ENCODE measurements around the gene KCTD16. TPM values are rescaled to one million over a fixed set of nuclear protein-coding genes. Genes with fewer than 3 reads are reported as not detected.

Gene KCTD16
- total RNA-seq, 4 donors from 2014 or later = 0.13 to 2.5 (median 1.5) TPM

- Histone ChIP-seq H3K36me3 (no peaks in the 10 kb centered on the region), H3K9me3 (no peaks in the 10 kb centered on the region), H3K4me1 (no peaks in the 10 kb centered on the region), H3K4me3 (replicated peaks in 1 of 3) (no peak overlapping the region), H3K27me3 (no peaks in the 10 kb centered on the region), H3K27ac (no peak overlapping the region)
- 82 to 95% methylated on average over 2 of the region's 2 CpGs for WGBS, 2 donors
- TF ChIP-seq CTCF (IDR thresholded peaks at IDR 0.05) (no peak), POLR2A (IDR thresholded peaks at IDR 0.05) (no peak)
- intact Hi-C loops (cut with DNase I) = no loop called here
- no peak for DNase-seq
Observed at GRCh38 chr5:144254552-144254951, 83.9 kb downstream of the KCTD16 start.

- H3K27me3 ChIP-seq = no peaks in the 10 kb centered on the region
- no peak overlapping the region for H3K4me3 ChIP-seq (replicated peaks in 1 of 3)
- H3K4me1 ChIP-seq = no peaks in the 10 kb centered on the region
- no peaks in the 10 kb centered on the region for H3K36me3 ChIP-seq
- 40 to 54% methylated on average over 2 of the region's 2 CpGs for WGBS, 2 donors
- no peak overlapping the region for H3K27ac ChIP-seq
- intact Hi-C loops (cut with DNase I) = no loop called here
- no peak for DNase-seq
- no peak for TF ChIP-seq POLR2A (IDR thresholded peaks at IDR 0.05)
- no peak for TF ChIP-seq CTCF (IDR thresholded peaks at IDR 0.05)
- H3K9me3 ChIP-seq = no peaks in the 10 kb centered on the region
Observed at GRCh38 chr5:144260121-144260520, 89.4 kb downstream of the KCTD16 start.

GRCh38 chr5:144265643-144266247 is 95.1 kb downstream of the KCTD16 start:
- Histone ChIP-seq H3K4me3 (replicated peaks in 1 of 3) (no peak overlapping the region), H3K4me1 (no peaks in the 10 kb centered on the region), H3K27me3 (no peaks in the 10 kb centered on the region), H3K9me3 (no peaks in the 10 kb centered on the region), H3K27ac (no peak overlapping the region), H3K36me3 (no peaks in the 10 kb centered on the region)
- no peak for DNase-seq
- TF ChIP-seq POLR2A (IDR thresholded peaks at IDR 0.05) (no peak), CTCF (IDR thresholded peaks at IDR 0.05) (no peak)
- WGBS, 2 donors = 62 to 77% methylated on average over 3 of the region's 3 CpGs
- intact Hi-C loops (cut with DNase I) = no loop called here

GRCh38 chr5:144267961-144268513 is 97.4 kb downstream of the KCTD16 start:
- WGBS, 2 donors = 76 to 80% methylated on average over 4 of the region's 4 CpGs
- intact Hi-C loops (cut with DNase I) = no loop called here
- Histone ChIP-seq H3K27me3 (no peaks in the 10 kb centered on the region), H3K36me3 (no peaks in the 10 kb centered on the region), H3K4me1 (no peaks in the 10 kb centered on the region), H3K9me3 (no peaks in the 10 kb centered on the region), H3K4me3 (replicated peaks in 1 of 3) (no peak overlapping the region), H3K27ac (no peak overlapping the region)
- TF ChIP-seq POLR2A (IDR thresholded peaks at IDR 0.05) = no peak
- TF ChIP-seq CTCF (IDR thresholded peaks at IDR 0.05) = no peak
- DNase-seq = no peak

- H3K4me1 ChIP-seq = peaks cover 0 to 5% of the 10 kb centered on the region in 2 donors
- DNase-seq = no peak
- 93 to 95% methylated on average over 2 of the region's 2 CpGs for WGBS, 2 donors
- H3K27ac ChIP-seq = no peak overlapping the region
- intact Hi-C loops (cut with DNase I) = no loop called here
- H3K36me3 ChIP-seq = no peaks in the 10 kb centered on the region
- no peak for TF ChIP-seq CTCF (IDR thresholded peaks at IDR 0.05)
- no peak for TF ChIP-seq POLR2A (IDR thresholded peaks at IDR 0.05)
- H3K4me3 ChIP-seq (replicated peaks in 1 of 3) = no peak overlapping the region
- no peaks in the 10 kb centered on the region for H3K9me3 ChIP-seq
- H3K27me3 ChIP-seq = no peaks in the 10 kb centered on the region
Observed at GRCh38 chr5:144273232-144274027, 102.8 kb downstream of the KCTD16 start.
